ENCODE measurements around the gene KCNJ5. TPM values are rescaled to one million over a fixed set of nuclear protein-coding genes. Genes with fewer than 3 reads are reported as not detected.

Gene KCNJ5
- total and polyA plus RNA-seq, 12 donors = 37.1 to 299 (median 80.4) TPM

GRCh38 chr11:128942817-128943427, 51.8 kb downstream of the KCNJ5 start, which contains the start of gene TP53AIP1:
Gene TP53AIP1, minus strand, starts transcription at chr11:128942871. Its CDS starts 5,053 bp downstream, at chr11:128937818.
- H3K4me3 ChIP-seq = no peak within 1 kb of the TSS
- H3K9me3 ChIP-seq (replicated peaks in 1 of 3) = no peaks in the 10 kb centered on the region
- TF ChIP-seq, protein P1, sequence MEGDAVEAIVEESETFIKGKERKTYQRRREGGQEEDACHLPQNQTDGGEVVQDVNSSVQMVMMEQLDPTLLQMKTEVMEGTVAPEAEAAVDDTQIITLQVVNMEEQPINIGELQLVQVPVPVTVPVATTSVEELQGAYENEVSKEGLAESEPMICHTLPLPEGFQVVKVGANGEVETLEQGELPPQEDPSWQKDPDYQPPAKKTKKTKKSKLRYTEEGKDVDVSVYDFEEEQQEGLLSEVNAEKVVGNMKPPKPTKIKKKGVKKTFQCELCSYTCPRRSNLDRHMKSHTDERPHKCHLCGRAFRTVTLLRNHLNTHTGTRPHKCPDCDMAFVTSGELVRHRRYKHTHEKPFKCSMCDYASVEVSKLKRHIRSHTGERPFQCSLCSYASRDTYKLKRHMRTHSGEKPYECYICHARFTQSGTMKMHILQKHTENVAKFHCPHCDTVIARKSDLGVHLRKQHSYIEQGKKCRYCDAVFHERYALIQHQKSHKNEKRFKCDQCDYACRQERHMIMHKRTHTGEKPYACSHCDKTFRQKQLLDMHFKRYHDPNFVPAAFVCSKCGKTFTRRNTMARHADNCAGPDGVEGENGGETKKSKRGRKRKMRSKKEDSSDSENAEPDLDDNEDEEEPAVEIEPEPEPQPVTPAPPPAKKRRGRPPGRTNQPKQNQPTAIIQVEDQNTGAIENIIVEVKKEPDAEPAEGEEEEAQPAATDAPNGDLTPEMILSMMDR (IDR thresholded peaks at IDR 0.05) = no peak
- TF ChIP-seq POLR2A (IDR thresholded peaks at IDR 0.05) = no peak
- H3K36me3 ChIP-seq (replicated peaks in 1 of 2) = no peaks in the 10 kb centered on the region
- no peaks in the 10 kb centered on the region for H3K27me3 ChIP-seq
- no peak within 1 kb of the TSS for H3K27ac ChIP-seq
- no peaks in the 10 kb centered on the region for H3K4me1 ChIP-seq (replicated peaks in 1 of 2)
- intact Hi-C loops (cut with DNase I) = no loop called here
- WGBS, 4 donors = 64 to 78% (median 70%) methylated on average over 14 to 21 of the region's 21 CpGs
- DNase-seq = no peak

DNA sequence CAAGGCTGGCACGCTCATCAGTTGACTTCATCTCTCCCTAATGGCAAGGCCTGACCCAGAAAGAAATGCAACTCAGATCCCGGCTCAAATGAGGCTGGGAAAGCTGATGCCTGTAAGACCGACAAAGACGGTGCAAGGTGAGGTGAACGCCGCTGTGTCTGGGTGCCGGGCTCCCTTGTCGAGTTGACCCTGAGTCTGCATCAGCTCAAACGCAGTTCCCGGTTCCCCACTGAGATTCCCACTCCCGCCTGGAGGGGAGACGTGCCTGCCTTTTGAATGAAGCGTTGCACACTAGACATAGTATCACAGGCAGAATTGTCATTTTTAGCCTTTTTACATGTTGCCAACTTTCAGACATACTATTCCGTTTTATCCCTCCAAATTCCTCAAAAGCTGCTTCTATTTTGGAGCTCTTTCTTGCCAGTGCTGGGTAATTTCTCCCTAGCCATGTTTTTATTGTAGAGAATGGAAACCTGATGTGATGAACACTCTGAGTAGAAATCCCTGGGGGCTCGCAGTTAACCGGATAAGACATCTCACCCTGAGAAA, 52.3 kb downstream of the KCNJ5 start:
- WGBS, 4 donors = 60 to 70% (median 64%) methylated on average over 9 to 16 of the region's 16 CpGs
- no peaks in the 10 kb centered on the region for H3K27me3 ChIP-seq
- no peak overlapping the region for H3K27ac ChIP-seq
- intact Hi-C loops (cut with DNase I) = no loop called here
- H3K36me3 ChIP-seq (replicated peaks in 1 of 2) = no peaks in the 10 kb centered on the region
- H3K4me3 ChIP-seq = no peak overlapping the region
- no peaks in the 10 kb centered on the region for H3K9me3 ChIP-seq (replicated peaks in 1 of 3)
- TF ChIP-seq POLR2A (IDR thresholded peaks at IDR 0.05) = no peak
- TF ChIP-seq, protein P1 (IDR thresholded peaks at IDR 0.05) = no peak
- no peaks in the 10 kb centered on the region for H3K4me1 ChIP-seq (replicated peaks in 1 of 2)
- no peak for DNase-seq

DNA sequence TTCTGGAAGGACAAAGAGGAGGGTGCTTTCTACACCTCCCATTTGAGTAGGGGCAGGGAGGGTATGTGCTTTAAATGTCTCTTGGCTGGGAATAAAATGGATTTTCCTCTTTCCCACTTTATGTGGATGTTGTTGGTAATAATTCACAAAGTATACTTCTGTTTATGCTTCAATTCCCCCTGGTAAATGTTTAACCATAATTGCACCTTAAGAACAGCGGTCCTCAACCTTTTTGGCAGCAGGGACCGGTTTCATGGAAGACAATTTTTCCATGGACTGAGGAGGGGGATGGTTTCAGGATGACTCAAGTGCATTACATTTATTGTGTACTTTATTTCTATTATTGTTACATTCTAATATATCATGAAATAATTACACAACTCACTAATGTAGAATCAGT, 55.5 kb downstream of the KCNJ5 start:
- WGBS, 4 donors = 86 to 100% (median 92%) methylated on average over 2 of the region's 2 CpGs

GRCh38 chr11:128947773-128948172, 56.6 kb downstream of the KCNJ5 start:
- Histone ChIP-seq H3K27me3 (no peaks in the 10 kb centered on the region), H3K36me3 (replicated peaks in 1 of 2) (no peaks in the 10 kb centered on the region), H3K9me3 (replicated peaks in 1 of 3) (no peaks in the 10 kb centered on the region), H3K4me3 (no peak overlapping the region), H3K27ac (no peak overlapping the region), H3K4me1 (replicated peaks in 1 of 2) (no peaks in the 10 kb centered on the region)
- peak in 1 of 7 donors; percentile 9 for DNase-seq
- intact Hi-C loops (cut with DNase I) = no loop called here
- 54 to 71% (median 68%) methylated on average over 2 of the region's 2 CpGs for WGBS, 4 donors
- TF ChIP-seq, protein P1 (IDR thresholded peaks at IDR 0.05) = no peak
- TF ChIP-seq POLR2A (IDR thresholded peaks at IDR 0.05) = no peak

More for the DNA sequence above, 55.5 kb downstream of the KCNJ5 start:
- Histone ChIP-seq H3K27me3 (no peaks in the 10 kb centered on the region), H3K4me1 (replicated peaks in 1 of 2) (no peaks in the 10 kb centered on the region), H3K36me3 (replicated peaks in 1 of 2) (no peaks in the 10 kb centered on the region), H3K27ac (no peak overlapping the region), H3K9me3 (replicated peaks in 1 of 3) (no peaks in the 10 kb centered on the region), H3K4me3 (no peak overlapping the region)
- no peak for TF ChIP-seq POLR2A (IDR thresholded peaks at IDR 0.05)
- TF ChIP-seq, protein P1 (IDR thresholded peaks at IDR 0.05) = no peak
- intact Hi-C loops (cut with DNase I) = no loop called here
- no peak for DNase-seq
